Bronchial epithelial cell (primary cell): ENCODE results near the gene FAM43B. TPM values are rescaled to one million over a fixed set of nuclear protein-coding genes. Genes with fewer than 3 reads are reported as not detected.

ENCODE experiments used
- DNase-seq: peaks from one replicate; pipeline ENCODE4 v3.0.0-alpha.2; 2010; ENCODE audit warnings: low read depth
- FAIRE-seq: peaks from 2 replicates; lab custom pipeline; 2011; peaks lifted over from hg19 to GRCh38; lab: Jason Lieb, UNC
- H3K27me3 ChIP-seq: 2 replicates; pipeline ENCODE4 v1.5.1; 2011; ENCODE audit warnings: low read length; ENCODE audit not compliant: control insufficient read depth, insufficient read depth
- H3K36me3 ChIP-seq: 2 replicates; pipeline ENCODE4 v1.5.1; 2011; ENCODE audit warnings: low read length; ENCODE audit not compliant: control insufficient read depth, insufficient read depth
- H3K4me3 ChIP-seq: 2 replicates; pipeline ENCODE4 v1.5.1; 2011; ENCODE audit warnings: mild to moderate bottlenecking, low read depth, low read length, control low read depth
- CTCF ChIP-seq: IDR thresholded peaks from 2 replicates; pipeline ENCODE4 v1.5.1; 2011; ENCODE audit warnings: mild to moderate bottlenecking, moderate library complexity, low read length, control low read depth, inconsistent platforms; ENCODE audit not compliant: insufficient read depth, severe bottlenecking
- total RNA-seq: library from RNA; depleted of rRNA; stranded (reverse); fragments of >200 nt; gene quantifications from 2 replicates; pipeline ENCODE4 v1.2.1, GENCODE V29; 2014

FAM43B gene
- total RNA-seq, 1 donor from 2014 or later, result not detected

- peaks cover 22% of the 10 kb centered on the region for H3K27me3 ChIP-seq
- H3K4me3 ChIP-seq, result no peak overlapping the region
- no peaks in the 10 kb centered on the region for H3K36me3 ChIP-seq
- FAIRE-seq (no peak), DNase-seq (peak; percentile 21)
- TF ChIP-seq CTCF, result no peak
Observed at GRCh38 chr1:20538760-20539551, 13.4 kb upstream of the FAM43B start.

GRCh38 chr1:20540281-20540680 lies 12.1 kb upstream of the FAM43B start:
- Histone ChIP-seq H3K27me3 (peaks cover 18% of the 10 kb centered on the region), H3K36me3 (no peaks in the 10 kb centered on the region), H3K4me3 (no peak overlapping the region)
- DNase-seq (no peak), FAIRE-seq (no peak)
- no peak for TF ChIP-seq CTCF

- H3K27me3 ChIP-seq, result peaks cover 22% of the 10 kb centered on the region
- DNase-seq (no peak), FAIRE-seq (no peak)
Observed at GRCh38 chr1:20546637-20547036, 5.7 kb upstream of the FAM43B start.

GRCh38 chr1:20551161-20551560 lies 1.2 kb upstream of the FAM43B start:
- DNase-seq (no peak), FAIRE-seq (no peak)
- no peak for TF ChIP-seq CTCF
- Histone ChIP-seq H3K4me3 (no peak overlapping the region), H3K36me3 (no peaks in the 10 kb centered on the region), H3K27me3 (peaks cover 39% of the 10 kb centered on the region)

More at GRCh38 chr1:20546637-20547036, 5.7 kb upstream of the FAM43B start:
- no peak for TF ChIP-seq CTCF
- Histone ChIP-seq H3K4me3 (no peak overlapping the region), H3K36me3 (no peaks in the 10 kb centered on the region)

GRCh38 chr1:20552728-20553445 lies 514 bp downstream of the FAM43B start:
- TF ChIP-seq CTCF, result no peak
- Histone ChIP-seq H3K4me3 (no peak overlapping the region), H3K36me3 (no peaks in the 10 kb centered on the region), H3K27me3 (peaks cover 43% of the 10 kb centered on the region)
- FAIRE-seq (no peak), DNase-seq (no peak)
